ENCODE data around the gene ZNF862. TPM values are rescaled to one million over a fixed set of nuclear protein-coding genes. Genes with fewer than 3 reads are reported as not detected.

ZNF862 gene
- total RNA-seq, 4 donors from 2014 or later = 18.4 to 61.1 (median 22.1) TPM

DNA sequence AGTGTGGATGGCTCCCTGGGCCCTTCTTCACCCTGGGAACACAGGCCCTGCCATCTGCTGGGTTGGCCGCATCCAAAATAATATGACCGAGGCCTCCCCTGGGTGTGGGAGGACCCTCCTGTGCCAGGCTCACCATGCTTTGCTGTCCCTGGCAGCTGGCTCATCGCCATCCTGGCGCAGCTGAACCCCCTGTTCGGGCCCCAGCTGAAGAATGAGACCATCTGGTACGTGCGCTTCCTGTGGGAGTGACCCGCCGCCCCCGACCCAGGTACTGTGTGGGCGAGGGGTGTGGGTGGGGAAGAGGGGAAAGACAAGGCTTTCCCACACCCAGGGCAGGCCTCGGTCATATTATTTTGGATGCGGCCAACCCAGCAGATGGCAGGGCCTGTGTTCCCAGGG is 40.3 kb downstream of the ZNF862 start:
- H3K4me1 ChIP-seq = peaks cover 16% of the 10 kb centered on the region
- H3K27me3 ChIP-seq = no peaks in the 10 kb centered on the region
- no peak for DNase-seq (ENCODE audit: low spot score in 2 of 2)
- TF ChIP-seq EP300 (IDR thresholded peaks at IDR 0.05) (no peak), POLR2A (IDR thresholded peaks at IDR 0.05) (no peak), POLR2AphosphoS5 (IDR thresholded peaks at IDR 0.05) (no peak)
- TF ChIP-seq, protein P1, sequence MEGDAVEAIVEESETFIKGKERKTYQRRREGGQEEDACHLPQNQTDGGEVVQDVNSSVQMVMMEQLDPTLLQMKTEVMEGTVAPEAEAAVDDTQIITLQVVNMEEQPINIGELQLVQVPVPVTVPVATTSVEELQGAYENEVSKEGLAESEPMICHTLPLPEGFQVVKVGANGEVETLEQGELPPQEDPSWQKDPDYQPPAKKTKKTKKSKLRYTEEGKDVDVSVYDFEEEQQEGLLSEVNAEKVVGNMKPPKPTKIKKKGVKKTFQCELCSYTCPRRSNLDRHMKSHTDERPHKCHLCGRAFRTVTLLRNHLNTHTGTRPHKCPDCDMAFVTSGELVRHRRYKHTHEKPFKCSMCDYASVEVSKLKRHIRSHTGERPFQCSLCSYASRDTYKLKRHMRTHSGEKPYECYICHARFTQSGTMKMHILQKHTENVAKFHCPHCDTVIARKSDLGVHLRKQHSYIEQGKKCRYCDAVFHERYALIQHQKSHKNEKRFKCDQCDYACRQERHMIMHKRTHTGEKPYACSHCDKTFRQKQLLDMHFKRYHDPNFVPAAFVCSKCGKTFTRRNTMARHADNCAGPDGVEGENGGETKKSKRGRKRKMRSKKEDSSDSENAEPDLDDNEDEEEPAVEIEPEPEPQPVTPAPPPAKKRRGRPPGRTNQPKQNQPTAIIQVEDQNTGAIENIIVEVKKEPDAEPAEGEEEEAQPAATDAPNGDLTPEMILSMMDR (IDR thresholded peaks at IDR 0.05) = no peak
- H3K27ac ChIP-seq = no peak overlapping the region
- peaks cover 3% of the 10 kb centered on the region for H3K36me3 ChIP-seq
- WGBS = no CpG with 5 or more reads among the region's 13 CpGs
- H3K9me3 ChIP-seq = no peaks in the 10 kb centered on the region
- no peak overlapping the region for H3K4me3 ChIP-seq

DNA sequence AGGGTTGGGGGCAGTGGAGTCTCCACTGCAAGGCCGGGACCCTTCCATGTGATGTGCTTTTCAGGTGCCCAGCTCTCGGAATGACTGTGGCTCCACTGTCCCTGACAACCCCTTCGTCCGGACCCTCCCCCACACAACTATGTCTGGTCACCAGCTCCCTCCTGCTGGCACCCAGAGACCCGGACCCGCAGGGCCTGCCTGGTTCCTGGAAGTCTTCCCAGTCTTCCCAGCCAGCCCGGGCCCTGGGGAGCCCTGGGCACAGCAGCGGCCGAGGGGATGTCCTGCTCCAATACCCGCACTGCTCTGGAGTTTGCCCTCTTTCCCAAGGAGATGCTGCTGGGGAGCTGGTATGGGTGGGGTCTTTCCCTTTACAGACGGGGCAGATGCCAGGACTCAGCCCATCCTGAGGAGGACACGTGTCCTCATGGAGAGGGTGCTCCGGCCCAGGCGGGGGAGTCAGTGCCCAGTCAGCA is 41.1 kb downstream of the ZNF862 start:
- Histone ChIP-seq H3K4me1 (peaks cover 14% of the 10 kb centered on the region), H3K27me3 (no peaks in the 10 kb centered on the region), H3K4me3 (no peak overlapping the region), H3K27ac (no peak overlapping the region), H3K9me3 (no peaks in the 10 kb centered on the region), H3K36me3 (peaks cover 3% of the 10 kb centered on the region)
- TF ChIP-seq POLR2A (IDR thresholded peaks at IDR 0.05) (no peak), EP300 (IDR thresholded peaks at IDR 0.05) (no peak), POLR2AphosphoS5 (IDR thresholded peaks at IDR 0.05) (no peak)
- TF ChIP-seq, protein P1 (IDR thresholded peaks at IDR 0.05) = no peak
- 74% methylated on average over 3 of the region's 14 CpGs for WGBS
- DNase-seq (ENCODE audit: low spot score in 2 of 2) = no peak

- no peak for TF ChIP-seq POLR2AphosphoS5 (IDR thresholded peaks at IDR 0.05)
- TF ChIP-seq EP300 (IDR thresholded peaks at IDR 0.05) = no peak
- TF ChIP-seq, protein P1 (IDR thresholded peaks at IDR 0.05) = no peak
- no peak for TF ChIP-seq POLR2A (IDR thresholded peaks at IDR 0.05)
- H3K4me1 ChIP-seq = peaks cover 8% of the 10 kb centered on the region
- H3K27ac ChIP-seq = no peak overlapping the region
- 86% methylated on average over 8 of the region's 16 CpGs for WGBS
- peaks cover 3% of the 10 kb centered on the region for H3K36me3 ChIP-seq
- H3K27me3 ChIP-seq = no peaks in the 10 kb centered on the region
- H3K4me3 ChIP-seq = no peak overlapping the region
- H3K9me3 ChIP-seq = no peaks in the 10 kb centered on the region
- DNase-seq (ENCODE audit: low spot score in 2 of 2) = no peak
Measured at GRCh38 chr7:149879766-149880637, 41.8 kb downstream of the ZNF862 start.

DNA sequence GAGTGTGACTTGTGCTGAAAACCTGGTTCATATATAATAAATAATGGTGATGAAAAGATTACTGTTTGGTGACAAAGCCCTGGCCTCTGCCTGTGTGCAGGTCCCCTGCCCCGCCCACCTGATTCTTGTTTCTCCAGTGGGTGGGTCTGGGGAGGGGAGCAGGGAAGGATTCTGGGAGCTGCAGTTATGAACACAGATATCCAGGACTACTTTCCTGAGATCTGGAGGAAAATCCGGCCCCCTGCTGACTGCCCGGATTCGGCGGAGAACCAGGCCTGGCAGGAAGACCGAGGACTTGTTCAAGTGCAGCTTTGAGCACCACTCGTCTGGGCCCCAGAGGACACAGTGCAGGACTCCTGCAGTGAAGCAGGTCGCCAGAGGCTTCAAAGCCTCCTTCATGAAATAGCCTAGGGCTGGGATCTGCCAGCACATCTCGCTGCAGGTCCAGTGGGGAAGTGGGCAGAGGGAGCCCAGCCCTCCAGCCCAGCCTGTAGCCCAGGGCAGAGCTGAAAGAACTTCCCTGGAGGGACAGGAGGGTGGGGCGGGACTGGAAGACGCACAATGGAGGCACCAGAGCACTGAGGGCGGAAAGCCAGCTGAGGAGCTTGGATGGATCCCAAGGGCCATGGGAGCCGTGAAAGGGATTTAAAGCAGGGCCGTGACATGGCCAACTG is 42.6 kb downstream of the ZNF862 start:
- H3K27ac ChIP-seq = no peak overlapping the region
- no peak for DNase-seq (ENCODE audit: low spot score in 2 of 2)
- 70% methylated on average over 12 of the region's 14 CpGs for WGBS
- no peak overlapping the region for H3K4me3 ChIP-seq
- H3K27me3 ChIP-seq = no peaks in the 10 kb centered on the region
- H3K36me3 ChIP-seq = peaks cover 3% of the 10 kb centered on the region
- peaks cover 8% of the 10 kb centered on the region for H3K4me1 ChIP-seq
- H3K9me3 ChIP-seq = no peaks in the 10 kb centered on the region
- TF ChIP-seq, protein P1 (IDR thresholded peaks at IDR 0.05) = no peak
- TF ChIP-seq POLR2A (IDR thresholded peaks at IDR 0.05) = no peak
